ENCODE results near the gene GALNT11.

GALNT11 gene

DNA sequence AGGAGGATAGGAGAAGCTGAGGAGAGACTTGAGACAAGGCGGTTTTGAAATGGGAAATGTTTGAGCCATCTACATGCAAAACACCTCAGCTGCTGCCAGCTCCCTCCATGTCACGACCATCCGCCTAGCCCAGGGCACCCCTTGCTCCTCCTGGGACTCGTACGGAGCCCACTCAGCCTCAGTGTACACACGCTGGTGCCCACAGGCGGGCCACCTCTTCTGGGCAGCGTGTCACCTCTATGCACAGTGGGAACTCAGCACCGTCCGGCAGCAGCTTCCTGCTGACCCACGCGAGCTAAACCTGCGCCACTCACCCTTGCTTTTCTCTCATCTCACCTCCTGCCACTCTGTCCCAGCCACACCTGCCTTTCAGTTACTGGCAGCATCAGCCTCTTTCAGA, 108.3 kb downstream of the GALNT11 start:
- 93% methylated on average over 13 of the region's 13 CpGs for WGBS

DNA sequence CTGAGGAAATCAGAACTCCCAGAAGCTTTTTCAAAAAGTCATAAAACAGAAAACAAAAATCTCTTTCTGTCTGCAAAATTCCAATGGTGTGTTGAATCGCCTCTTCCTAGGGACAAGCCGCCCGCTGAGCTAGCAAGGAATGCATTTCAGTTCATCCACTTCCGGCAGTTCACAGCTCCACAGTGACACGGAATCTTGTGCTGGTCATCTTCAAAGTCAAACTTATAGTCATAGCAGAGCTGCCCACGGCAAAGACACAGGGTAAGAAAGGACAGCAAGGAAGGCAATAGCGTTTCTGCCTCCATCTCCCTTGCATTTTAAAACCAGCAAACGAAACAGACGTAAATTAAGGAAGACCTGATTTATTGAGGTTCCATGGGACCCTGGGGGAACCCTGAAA, 111.2 kb downstream of the GALNT11 start:
- Histone ChIP-seq H3K4me1 (ENCODE audit: insufficient read depth, low read length) (peaks cover 4% of the 10 kb centered on the region; the same call in 1 of the 2 replicates), H3K9ac (ENCODE audit: low read depth, low read length) (no peak overlapping the region), H3K36me3 (ENCODE audit: insufficient read depth, low read length) (peaks cover 45% of the 10 kb centered on the region), H3K4me3 (ENCODE audit: low read length) (no peak overlapping the region), H3K27ac (ENCODE audit: low read depth, low read length) (no peak overlapping the region), H3K9me3 (ENCODE audit: insufficient read depth, low read depth, low read length) (no peaks in the 10 kb centered on the region), H3K27me3 (ENCODE audit: insufficient read depth, low read length) (no peaks in the 10 kb centered on the region)
- 91% methylated on average over 9 of the region's 9 CpGs for WGBS

More for the DNA sequence above, 108.3 kb downstream of the GALNT11 start:
- Histone ChIP-seq H3K9ac (ENCODE audit: low read depth, low read length) (no peak overlapping the region), H3K36me3 (ENCODE audit: insufficient read depth, low read length) (peaks cover 29% of the 10 kb centered on the region), H3K27me3 (ENCODE audit: insufficient read depth, low read length) (no peaks in the 10 kb centered on the region), H3K27ac (ENCODE audit: low read depth, low read length) (no peak overlapping the region), H3K4me1 (ENCODE audit: insufficient read depth, low read length) (peaks cover 4% of the 10 kb centered on the region; the same call in 1 of the 2 replicates), H3K9me3 (ENCODE audit: insufficient read depth, low read depth, low read length) (no peaks in the 10 kb centered on the region), H3K4me3 (ENCODE audit: low read length) (no peak overlapping the region)

DNA sequence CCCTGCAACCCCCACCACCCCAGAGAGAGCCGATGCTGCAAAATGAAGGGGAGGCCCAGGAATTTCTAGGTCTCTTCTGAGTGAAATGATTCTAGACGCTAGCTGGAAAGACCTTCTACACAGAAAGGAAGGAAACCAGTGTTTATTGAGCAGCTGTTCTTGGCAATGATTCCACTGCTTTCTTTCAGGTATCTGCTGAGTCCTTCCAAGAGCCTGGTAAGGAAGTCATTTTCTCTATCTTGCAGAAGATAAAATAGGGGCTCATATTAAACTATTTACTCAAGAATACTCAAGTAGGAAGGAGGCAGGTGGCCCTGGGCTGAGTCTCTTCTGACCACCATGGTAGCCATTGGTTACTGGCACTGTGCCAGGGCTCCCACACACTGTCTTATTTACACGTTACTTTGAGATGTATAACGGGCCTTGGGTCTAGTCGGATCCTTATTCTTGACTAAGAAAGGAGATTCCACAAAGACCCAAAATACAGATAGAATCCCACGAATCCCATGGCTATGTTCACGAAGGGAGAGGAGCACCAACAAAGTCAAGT, 112.1 kb downstream of the GALNT11 start:
- H3K9ac ChIP-seq (ENCODE audit: low read depth, low read length), result no peak overlapping the region
- H3K36me3 ChIP-seq (ENCODE audit: insufficient read depth, low read length), result peaks cover 52% of the 10 kb centered on the region
- H3K27me3 ChIP-seq (ENCODE audit: insufficient read depth, low read length), result no peaks in the 10 kb centered on the region
- H3K9me3 ChIP-seq (ENCODE audit: insufficient read depth, low read depth, low read length), result no peaks in the 10 kb centered on the region
- H3K4me3 ChIP-seq (ENCODE audit: low read length), result no peak overlapping the region
- H3K4me1 ChIP-seq (ENCODE audit: insufficient read depth, low read length), result peaks cover 4% of the 10 kb centered on the region; the same call in 1 of the 2 replicates
- WGBS, result 93% methylated on average over 7 of the region's 7 CpGs
- H3K27ac ChIP-seq (ENCODE audit: low read depth, low read length), result no peak overlapping the region

DNA sequence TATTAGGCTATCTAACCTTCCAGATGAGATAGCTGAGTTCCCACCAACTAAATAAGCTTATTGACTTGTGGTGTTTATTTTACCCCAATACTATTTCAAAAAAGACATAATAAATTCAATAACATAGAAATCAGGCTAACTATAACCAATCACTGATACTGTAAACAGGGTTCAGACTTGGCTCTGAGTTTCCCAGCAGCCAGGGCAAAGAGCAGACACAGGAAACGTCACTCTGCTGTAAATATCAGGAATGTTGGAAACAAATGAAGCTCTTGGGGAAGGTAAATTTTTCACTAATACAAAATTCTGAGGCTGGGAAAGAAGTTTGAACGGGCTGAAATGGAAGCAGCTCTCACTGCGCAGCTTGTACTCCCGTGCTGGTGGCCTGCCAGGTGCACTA, 114.6 kb downstream of the GALNT11 start:
- peaks cover 70% of the 10 kb centered on the region for H3K36me3 ChIP-seq (ENCODE audit: insufficient read depth, low read length)
- no peak overlapping the region for H3K9ac ChIP-seq (ENCODE audit: low read depth, low read length)
- H3K27ac ChIP-seq (ENCODE audit: low read depth, low read length), result no peak overlapping the region
- no peaks in the 10 kb centered on the region for H3K9me3 ChIP-seq (ENCODE audit: insufficient read depth, low read depth, low read length)
- H3K4me3 ChIP-seq (ENCODE audit: low read length), result no peak overlapping the region
- WGBS, result 92% methylated on average over 4 of the region's 4 CpGs
- H3K4me1 ChIP-seq (ENCODE audit: insufficient read depth, low read length), result peaks cover 4% of the 10 kb centered on the region; the same call in 1 of the 2 replicates
- H3K27me3 ChIP-seq (ENCODE audit: insufficient read depth, low read length), result no peaks in the 10 kb centered on the region

DNA sequence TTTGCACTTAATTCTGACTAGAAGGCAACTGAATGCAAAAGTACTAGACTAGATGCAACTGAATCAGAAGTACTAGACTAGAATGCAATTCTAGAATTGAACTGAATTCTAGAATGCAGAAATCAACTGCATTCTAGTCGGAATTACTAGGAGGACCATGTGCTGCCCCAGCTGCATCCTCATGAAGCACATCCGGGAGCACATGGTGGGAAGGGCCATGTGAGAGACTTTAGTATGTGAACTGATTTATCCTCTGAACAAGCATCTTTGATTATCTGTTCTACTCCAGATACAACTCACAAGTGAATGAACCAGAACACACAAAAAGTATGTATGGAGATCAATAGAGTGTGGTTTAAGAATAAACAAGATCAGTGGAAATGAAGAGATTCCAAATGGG, 115.1 kb downstream of the GALNT11 start:
- H3K36me3 ChIP-seq (ENCODE audit: insufficient read depth, low read length), result peaks cover 75% of the 10 kb centered on the region
- H3K27ac ChIP-seq (ENCODE audit: low read depth, low read length), result no peak overlapping the region
- H3K9me3 ChIP-seq (ENCODE audit: insufficient read depth, low read depth, low read length), result no peaks in the 10 kb centered on the region
- H3K4me1 ChIP-seq (ENCODE audit: insufficient read depth, low read length), result peaks cover 4% of the 10 kb centered on the region; the same call in 1 of the 2 replicates
- H3K27me3 ChIP-seq (ENCODE audit: insufficient read depth, low read length), result no peaks in the 10 kb centered on the region
- WGBS, result 98% methylated on average over 2 of the region's 2 CpGs
- H3K9ac ChIP-seq (ENCODE audit: low read depth, low read length), result no peak overlapping the region
- H3K4me3 ChIP-seq (ENCODE audit: low read length), result no peak overlapping the region

DNA sequence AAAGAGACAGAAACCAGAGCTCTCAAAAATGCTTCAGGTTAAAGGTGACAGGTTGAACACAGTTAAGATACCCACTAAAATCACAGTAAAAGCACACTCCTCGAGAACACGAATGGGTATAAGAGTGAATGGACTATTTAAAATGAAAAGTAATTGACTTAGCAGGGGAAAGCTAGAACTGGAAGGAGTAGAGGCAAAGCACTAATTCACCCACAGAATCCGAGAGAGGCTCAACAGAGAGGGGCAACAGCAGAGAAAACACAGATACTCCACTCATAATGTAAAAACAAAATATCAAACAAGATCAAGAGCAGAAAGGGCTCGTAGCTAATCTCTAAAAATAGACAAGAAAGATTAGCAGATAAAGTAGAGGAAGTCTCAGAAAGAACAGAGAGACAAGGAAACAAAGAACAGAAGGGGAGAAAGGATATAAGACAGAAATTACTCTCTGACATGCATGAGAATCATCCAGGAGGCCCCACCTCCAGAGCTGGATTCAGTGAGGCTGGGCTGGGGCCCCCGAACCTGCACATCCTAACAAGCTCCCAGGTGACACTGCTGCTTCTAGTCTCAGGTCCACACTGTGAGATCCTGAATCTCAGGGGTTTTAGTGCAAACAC, 117.6 kb downstream of the GALNT11 start:
- Histone ChIP-seq H3K9ac (ENCODE audit: low read depth, low read length) (no peak overlapping the region), H3K36me3 (ENCODE audit: insufficient read depth, low read length) (peaks cover 91% of the 10 kb centered on the region), H3K27me3 (ENCODE audit: insufficient read depth, low read length) (no peaks in the 10 kb centered on the region), H3K4me3 (ENCODE audit: low read length) (no peak overlapping the region), H3K9me3 (ENCODE audit: insufficient read depth, low read depth, low read length) (no peaks in the 10 kb centered on the region), H3K4me1 (ENCODE audit: insufficient read depth, low read length) (no peaks in the 10 kb centered on the region), H3K27ac (ENCODE audit: low read depth, low read length) (no peak overlapping the region)
- 93% methylated on average over 5 of the region's 5 CpGs for WGBS

DNA sequence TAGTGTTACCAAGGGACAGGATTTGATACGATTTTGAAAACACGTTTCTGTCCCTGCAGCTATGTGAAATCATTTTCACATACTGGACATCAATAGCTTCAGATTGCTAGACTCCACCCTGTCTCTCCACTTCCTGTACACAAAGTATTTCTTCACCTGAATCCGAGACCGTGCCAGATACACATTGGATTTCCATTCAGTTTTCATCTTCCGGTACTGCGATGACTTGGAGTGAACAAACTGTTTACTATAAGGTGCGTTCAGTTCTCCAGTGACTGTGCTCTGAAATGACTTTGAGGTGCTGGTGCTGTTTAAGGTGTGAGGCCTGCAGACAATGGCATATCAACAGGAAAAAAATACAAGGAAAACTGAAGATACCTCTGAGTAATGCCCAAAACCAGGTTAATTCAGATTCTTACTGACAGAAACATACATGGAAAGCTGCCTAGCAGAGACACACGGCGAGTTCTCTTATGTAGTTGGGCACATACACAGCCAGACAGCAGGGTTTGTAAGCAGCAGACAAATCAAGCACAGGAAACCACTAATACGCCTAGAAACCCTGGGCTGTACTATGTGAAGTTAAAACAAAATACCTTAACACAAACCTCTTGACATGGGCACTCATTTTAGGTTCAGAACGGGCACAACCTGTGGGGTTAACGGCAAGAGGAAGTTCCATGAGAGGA, 119.2 kb downstream of the GALNT11 start:
- Histone ChIP-seq H3K9me3 (ENCODE audit: insufficient read depth, low read depth, low read length) (no peaks in the 10 kb centered on the region), H3K27ac (ENCODE audit: low read depth, low read length) (no peak overlapping the region), H3K36me3 (ENCODE audit: insufficient read depth, low read length) (peaks cover 91% of the 10 kb centered on the region), H3K27me3 (ENCODE audit: insufficient read depth, low read length) (no peaks in the 10 kb centered on the region), H3K4me1 (ENCODE audit: insufficient read depth, low read length) (no peaks in the 10 kb centered on the region), H3K4me3 (ENCODE audit: low read length) (no peak overlapping the region), H3K9ac (ENCODE audit: low read depth, low read length) (no peak overlapping the region)
- WGBS, result 96% methylated on average over 12 of the region's 12 CpGs

DNA sequence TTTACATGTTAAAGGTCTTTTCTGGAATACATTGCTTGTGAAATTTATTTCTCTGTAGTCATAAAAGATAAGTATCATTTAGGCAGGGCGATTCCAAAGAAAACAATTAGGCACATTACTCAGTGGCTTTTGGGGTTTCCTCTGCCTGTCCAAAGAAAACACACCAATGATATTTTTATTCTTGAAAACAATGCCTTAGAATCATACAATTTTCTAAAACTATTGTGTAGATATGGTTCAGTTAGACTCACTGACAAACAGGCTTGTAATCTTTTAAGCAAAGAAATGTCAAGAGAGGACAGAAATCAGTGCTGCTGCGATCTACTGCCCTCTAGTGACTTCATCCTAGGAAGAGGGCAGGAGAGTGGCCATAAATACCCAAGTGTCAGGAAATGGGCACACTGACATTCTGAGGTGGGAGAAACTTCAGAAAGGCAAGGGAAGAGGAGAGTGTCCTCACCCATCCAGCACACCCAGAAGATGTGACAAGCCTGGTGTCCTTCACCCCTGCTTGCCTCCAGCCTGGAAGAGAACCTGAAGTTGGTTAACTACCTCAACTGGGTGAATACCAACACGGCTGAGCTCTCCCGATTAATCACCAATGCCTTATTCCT, 120.5 kb downstream of the GALNT11 start:
- no peaks in the 10 kb centered on the region for H3K9me3 ChIP-seq (ENCODE audit: insufficient read depth, low read depth, low read length)
- no peak overlapping the region for H3K4me3 ChIP-seq (ENCODE audit: low read length)
- peaks cover 90% of the 10 kb centered on the region for H3K36me3 ChIP-seq (ENCODE audit: insufficient read depth, low read length)
- 86% methylated on average over 4 of the region's 4 CpGs for WGBS
- no peaks in the 10 kb centered on the region for H3K27me3 ChIP-seq (ENCODE audit: insufficient read depth, low read length)
- H3K4me1 ChIP-seq (ENCODE audit: insufficient read depth, low read length), result no peaks in the 10 kb centered on the region
- H3K27ac ChIP-seq (ENCODE audit: low read depth, low read length), result no peak overlapping the region
- no peak overlapping the region for H3K9ac ChIP-seq (ENCODE audit: low read depth, low read length)

DNA sequence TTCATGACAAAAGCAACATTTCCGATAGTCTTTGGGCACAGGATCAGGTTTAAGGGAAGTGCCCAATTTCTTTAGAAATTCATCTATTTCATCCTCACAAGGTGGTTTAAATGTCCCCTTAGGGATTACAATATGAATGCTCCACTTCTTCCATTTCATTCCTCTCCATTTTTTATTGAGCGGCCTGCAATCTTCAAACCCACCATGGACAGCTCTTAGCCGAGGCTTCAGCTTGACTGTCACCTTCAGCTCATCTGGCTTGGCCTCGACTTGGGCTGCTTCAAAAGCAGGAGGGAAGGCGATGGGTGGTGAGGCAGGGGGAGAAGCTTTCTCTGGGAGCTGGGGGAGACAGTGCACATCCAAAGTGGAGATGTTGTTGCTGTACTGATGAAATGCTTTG, 123.2 kb downstream of the GALNT11 start:
- Histone ChIP-seq H3K27me3 (ENCODE audit: insufficient read depth, low read length) (no peaks in the 10 kb centered on the region), H3K4me3 (ENCODE audit: low read length) (no peak overlapping the region), H3K9me3 (ENCODE audit: insufficient read depth, low read depth, low read length) (no peaks in the 10 kb centered on the region), H3K9ac (ENCODE audit: low read depth, low read length) (no peak overlapping the region), H3K27ac (ENCODE audit: low read depth, low read length) (no peak overlapping the region), H3K36me3 (ENCODE audit: insufficient read depth, low read length) (peaks cover 94% of the 10 kb centered on the region), H3K4me1 (ENCODE audit: insufficient read depth, low read length) (no peaks in the 10 kb centered on the region)
- WGBS, result 94% methylated on average over 5 of the region's 5 CpGs

DNA sequence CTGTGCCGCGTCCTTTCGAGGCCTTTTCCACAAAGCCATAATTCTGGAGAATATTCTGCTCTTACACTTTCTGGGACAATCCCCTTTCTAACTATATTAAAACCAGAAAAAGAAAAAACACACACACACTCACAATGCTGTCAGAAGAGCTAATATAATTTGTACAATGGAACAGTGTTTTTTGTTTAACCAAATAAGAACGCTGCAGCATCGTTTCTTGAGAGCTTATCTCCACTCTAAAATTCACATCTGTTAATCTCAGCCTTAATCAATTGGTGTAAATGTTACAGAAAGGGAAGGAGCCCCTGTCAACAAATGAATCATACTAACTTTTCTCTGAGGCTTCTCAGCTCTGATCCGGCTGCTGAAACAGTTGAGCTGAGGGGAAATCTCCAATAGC, 123.9 kb downstream of the GALNT11 start:
- WGBS, result 97% methylated on average over 4 of the region's 6 CpGs
- no peaks in the 10 kb centered on the region for H3K4me1 ChIP-seq (ENCODE audit: insufficient read depth, low read length)
- H3K27ac ChIP-seq (ENCODE audit: low read depth, low read length), result no peak overlapping the region
- no peaks in the 10 kb centered on the region for H3K9me3 ChIP-seq (ENCODE audit: insufficient read depth, low read depth, low read length)
- no peak overlapping the region for H3K9ac ChIP-seq (ENCODE audit: low read depth, low read length)
- no peak overlapping the region for H3K4me3 ChIP-seq (ENCODE audit: low read length)
- H3K27me3 ChIP-seq (ENCODE audit: insufficient read depth, low read length), result no peaks in the 10 kb centered on the region
- peaks cover 94% of the 10 kb centered on the region for H3K36me3 ChIP-seq (ENCODE audit: insufficient read depth, low read length)

DNA sequence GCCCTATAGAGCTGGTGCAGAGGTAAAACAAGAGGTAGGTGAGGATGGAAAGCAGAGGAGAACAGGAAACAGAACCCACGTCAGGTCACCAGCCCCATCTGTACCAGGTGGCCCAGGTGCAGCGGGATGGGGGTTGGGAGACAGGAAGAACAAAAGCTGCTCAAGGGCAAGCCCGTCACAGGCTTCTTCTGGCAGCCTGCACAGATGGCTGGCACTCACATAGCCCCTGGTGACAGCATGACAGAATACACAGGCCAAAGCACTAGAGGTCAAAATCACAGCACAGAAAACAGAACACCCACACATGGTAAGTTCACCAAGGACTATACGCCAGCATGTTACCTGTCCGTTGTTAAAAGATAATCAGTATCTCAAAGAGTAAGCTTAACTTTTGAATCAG, 126.8 kb downstream of the GALNT11 start:
- 95% methylated on average over 5 of the region's 5 CpGs for WGBS
- Histone ChIP-seq H3K27ac (ENCODE audit: low read depth, low read length) (no peak overlapping the region), H3K9ac (ENCODE audit: low read depth, low read length) (no peak overlapping the region), H3K36me3 (ENCODE audit: insufficient read depth, low read length) (peaks cover 94% of the 10 kb centered on the region), H3K27me3 (ENCODE audit: insufficient read depth, low read length) (no peaks in the 10 kb centered on the region), H3K4me1 (ENCODE audit: insufficient read depth, low read length) (no peaks in the 10 kb centered on the region), H3K9me3 (ENCODE audit: insufficient read depth, low read depth, low read length) (no peaks in the 10 kb centered on the region), H3K4me3 (ENCODE audit: low read length) (no peak overlapping the region)
